HL-60 (cell line): ENCODE results near the gene ADAMTS12.

Source experiments
- GABPA ChIP-seq: IDR thresholded peaks from 2 replicates; pipeline ENCODE4 v1.6.1; 2012; ENCODE audit warnings: low read depth
- POLR2AphosphoS5 ChIP-seq: IDR thresholded peaks from 2 replicates; pipeline ENCODE4 v1.6.1; 2012; ENCODE audit warnings: low read depth
- SPI1 ChIP-seq: IDR thresholded peaks from 2 replicates; pipeline ENCODE4 v1.6.1; 2012; ENCODE audit warnings: low read depth, mild to moderate bottlenecking, borderline replicate concordance
- TF ChIP-seq, protein P1 (sequence below): IDR thresholded peaks from one replicate; pipeline ENCODE4 v1.5.1; 2011; ENCODE audit warnings: low read length, control low read depth, inconsistent platforms; ENCODE audit not compliant: insufficient read depth
- TF ChIP-seq, protein P2 (sequence below): IDR thresholded peaks from 2 replicates; pipeline ENCODE4 v1.6.1; 2012; ENCODE audit warnings: low read depth; ENCODE audit not compliant: insufficient replicate concordance

DNA sequence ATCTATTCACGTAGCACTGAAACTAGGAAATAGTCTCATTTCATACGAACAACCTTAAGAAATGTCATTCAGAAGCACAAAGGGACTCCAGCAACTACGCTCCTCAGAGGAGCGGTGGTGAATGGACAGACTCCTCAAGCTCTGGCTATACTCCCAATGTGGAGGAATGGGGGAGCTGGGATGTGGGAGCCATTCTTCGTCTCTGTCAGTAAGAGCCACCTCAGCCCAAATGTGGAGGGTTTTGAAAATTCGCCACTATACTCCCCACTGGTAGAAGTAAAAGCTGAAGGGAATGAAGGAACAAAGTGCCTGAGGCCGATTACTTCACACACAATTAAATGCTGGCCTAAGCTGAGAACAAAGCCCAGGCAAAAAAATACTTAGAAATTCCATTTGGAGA lies 96.3 kb downstream of the ADAMTS12 start:
- no peak for TF ChIP-seq POLR2AphosphoS5
- TF ChIP-seq, protein P1, sequence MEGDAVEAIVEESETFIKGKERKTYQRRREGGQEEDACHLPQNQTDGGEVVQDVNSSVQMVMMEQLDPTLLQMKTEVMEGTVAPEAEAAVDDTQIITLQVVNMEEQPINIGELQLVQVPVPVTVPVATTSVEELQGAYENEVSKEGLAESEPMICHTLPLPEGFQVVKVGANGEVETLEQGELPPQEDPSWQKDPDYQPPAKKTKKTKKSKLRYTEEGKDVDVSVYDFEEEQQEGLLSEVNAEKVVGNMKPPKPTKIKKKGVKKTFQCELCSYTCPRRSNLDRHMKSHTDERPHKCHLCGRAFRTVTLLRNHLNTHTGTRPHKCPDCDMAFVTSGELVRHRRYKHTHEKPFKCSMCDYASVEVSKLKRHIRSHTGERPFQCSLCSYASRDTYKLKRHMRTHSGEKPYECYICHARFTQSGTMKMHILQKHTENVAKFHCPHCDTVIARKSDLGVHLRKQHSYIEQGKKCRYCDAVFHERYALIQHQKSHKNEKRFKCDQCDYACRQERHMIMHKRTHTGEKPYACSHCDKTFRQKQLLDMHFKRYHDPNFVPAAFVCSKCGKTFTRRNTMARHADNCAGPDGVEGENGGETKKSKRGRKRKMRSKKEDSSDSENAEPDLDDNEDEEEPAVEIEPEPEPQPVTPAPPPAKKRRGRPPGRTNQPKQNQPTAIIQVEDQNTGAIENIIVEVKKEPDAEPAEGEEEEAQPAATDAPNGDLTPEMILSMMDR, result no peak
- no peak for TF ChIP-seq GABPA
- TF ChIP-seq, protein P2, sequence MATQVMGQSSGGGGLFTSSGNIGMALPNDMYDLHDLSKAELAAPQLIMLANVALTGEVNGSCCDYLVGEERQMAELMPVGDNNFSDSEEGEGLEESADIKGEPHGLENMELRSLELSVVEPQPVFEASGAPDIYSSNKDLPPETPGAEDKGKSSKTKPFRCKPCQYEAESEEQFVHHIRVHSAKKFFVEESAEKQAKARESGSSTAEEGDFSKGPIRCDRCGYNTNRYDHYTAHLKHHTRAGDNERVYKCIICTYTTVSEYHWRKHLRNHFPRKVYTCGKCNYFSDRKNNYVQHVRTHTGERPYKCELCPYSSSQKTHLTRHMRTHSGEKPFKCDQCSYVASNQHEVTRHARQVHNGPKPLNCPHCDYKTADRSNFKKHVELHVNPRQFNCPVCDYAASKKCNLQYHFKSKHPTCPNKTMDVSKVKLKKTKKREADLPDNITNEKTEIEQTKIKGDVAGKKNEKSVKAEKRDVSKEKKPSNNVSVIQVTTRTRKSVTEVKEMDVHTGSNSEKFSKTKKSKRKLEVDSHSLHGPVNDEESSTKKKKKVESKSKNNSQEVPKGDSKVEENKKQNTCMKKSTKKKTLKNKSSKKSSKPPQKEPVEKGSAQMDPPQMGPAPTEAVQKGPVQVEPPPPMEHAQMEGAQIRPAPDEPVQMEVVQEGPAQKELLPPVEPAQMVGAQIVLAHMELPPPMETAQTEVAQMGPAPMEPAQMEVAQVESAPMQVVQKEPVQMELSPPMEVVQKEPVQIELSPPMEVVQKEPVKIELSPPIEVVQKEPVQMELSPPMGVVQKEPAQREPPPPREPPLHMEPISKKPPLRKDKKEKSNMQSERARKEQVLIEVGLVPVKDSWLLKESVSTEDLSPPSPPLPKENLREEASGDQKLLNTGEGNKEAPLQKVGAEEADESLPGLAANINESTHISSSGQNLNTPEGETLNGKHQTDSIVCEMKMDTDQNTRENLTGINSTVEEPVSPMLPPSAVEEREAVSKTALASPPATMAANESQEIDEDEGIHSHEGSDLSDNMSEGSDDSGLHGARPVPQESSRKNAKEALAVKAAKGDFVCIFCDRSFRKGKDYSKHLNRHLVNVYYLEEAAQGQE, result no peak
- no peak for TF ChIP-seq SPI1
